Measurements from ENCODE around the gene PLA2G6. TPM values are rescaled to one million over a fixed set of nuclear protein-coding genes. Genes with fewer than 3 reads are reported as not detected.

Gene PLA2G6
- total RNA-seq, 1 donor from 2014 or later, result 22.5 TPM

DNA sequence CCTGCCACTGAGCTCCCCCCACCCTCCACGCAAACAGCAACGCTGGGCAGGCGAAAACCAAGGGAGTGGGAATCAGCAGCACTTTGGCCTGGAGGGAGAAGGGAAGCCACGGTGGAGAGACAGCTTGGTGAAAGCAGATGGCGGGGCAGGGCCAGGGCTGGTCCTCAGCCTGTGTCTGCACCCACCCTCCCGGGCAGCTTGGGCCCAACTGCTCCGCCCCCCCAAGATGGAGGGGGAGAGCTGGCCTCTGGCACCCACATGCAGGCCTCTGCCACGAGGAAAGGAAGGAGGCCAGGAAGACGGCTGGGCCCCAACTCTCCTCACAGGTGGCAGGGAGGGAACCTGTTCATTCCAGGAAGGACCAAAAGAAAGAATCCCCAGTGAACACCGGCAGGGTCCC is 38.0 kb upstream of the PLA2G6 start:
- peak overlapping the region; percentile 56 for H3K4me3 Mint-ChIP-seq (ENCODE audit: unreplicated experiment)
- H3K4me1 Mint-ChIP-seq (ENCODE audit: unreplicated experiment), result peaks cover 20% of the 10 kb centered on the region
- peak overlapping the region; percentile 45 for H3K27ac Mint-ChIP-seq (ENCODE audit: unreplicated experiment)
- H3K9me3 Mint-ChIP-seq (ENCODE audit: unreplicated experiment), result no peaks in the 10 kb centered on the region
- peaks cover 12% of the 10 kb centered on the region for H3K36me3 Mint-ChIP-seq (ENCODE audit: low read depth, unreplicated experiment)
- TF ChIP-seq, protein P1, sequence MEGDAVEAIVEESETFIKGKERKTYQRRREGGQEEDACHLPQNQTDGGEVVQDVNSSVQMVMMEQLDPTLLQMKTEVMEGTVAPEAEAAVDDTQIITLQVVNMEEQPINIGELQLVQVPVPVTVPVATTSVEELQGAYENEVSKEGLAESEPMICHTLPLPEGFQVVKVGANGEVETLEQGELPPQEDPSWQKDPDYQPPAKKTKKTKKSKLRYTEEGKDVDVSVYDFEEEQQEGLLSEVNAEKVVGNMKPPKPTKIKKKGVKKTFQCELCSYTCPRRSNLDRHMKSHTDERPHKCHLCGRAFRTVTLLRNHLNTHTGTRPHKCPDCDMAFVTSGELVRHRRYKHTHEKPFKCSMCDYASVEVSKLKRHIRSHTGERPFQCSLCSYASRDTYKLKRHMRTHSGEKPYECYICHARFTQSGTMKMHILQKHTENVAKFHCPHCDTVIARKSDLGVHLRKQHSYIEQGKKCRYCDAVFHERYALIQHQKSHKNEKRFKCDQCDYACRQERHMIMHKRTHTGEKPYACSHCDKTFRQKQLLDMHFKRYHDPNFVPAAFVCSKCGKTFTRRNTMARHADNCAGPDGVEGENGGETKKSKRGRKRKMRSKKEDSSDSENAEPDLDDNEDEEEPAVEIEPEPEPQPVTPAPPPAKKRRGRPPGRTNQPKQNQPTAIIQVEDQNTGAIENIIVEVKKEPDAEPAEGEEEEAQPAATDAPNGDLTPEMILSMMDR (IDR thresholded peaks at IDR 0.05; ENCODE audit: unreplicated experiment), result no peak
- no peak for DNase-seq (ENCODE audit: low spot score)
- peaks cover 22% of the 10 kb centered on the region for H3K27me3 Mint-ChIP-seq (ENCODE audit: unreplicated experiment)

DNA sequence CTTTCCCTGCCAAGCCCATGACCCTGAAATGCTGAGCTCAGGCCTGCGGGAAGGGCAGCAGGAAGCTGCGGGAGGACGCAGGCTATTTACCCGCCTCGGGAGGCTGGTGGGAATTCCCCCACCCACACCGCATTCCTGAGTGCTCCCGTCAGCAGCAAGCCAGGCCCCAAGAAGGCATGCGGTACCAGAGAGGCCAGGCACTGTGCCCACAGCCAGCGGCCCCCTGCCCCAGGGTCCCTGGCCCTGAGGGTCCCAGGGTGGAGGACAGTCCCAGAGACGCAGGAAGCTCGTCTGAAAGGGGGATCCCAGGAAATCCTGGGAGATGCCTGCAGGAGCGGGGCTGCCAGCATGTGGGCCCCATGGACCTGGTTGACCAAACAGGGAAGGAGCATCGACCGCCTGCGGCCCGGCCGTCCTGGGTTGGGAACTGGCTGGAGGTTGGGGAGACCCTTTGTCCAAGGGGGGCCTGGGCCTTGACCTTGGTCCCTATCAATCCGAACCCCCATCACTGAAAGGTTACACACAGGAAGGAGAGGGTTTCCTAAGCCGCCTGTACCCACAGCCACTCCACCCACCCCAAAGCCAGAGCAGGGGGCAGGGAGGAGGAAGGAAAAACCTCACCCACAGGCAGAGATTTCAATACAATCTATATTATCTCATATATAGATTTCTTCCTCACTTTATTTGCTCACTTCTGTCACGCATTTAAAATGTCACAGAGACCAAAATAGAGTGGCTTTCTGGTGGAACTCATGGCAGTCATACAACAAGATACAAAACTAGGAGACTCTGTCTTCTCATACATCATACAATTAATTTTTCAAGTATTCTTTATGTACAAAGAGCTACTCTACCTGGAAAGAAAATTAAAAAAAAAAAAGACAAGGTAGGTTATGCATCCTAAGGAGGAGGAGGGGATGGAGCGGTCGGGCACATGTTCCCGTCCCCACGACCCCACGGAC is 37.3 kb upstream of the PLA2G6 start:
- peak; percentile 63 for DNase-seq (ENCODE audit: low spot score)
- H3K9me3 Mint-ChIP-seq (ENCODE audit: unreplicated experiment), result no peaks in the 10 kb centered on the region
- peaks cover 23% of the 10 kb centered on the region for H3K27me3 Mint-ChIP-seq (ENCODE audit: unreplicated experiment)
- peak overlapping the region; percentile 84 for H3K27ac Mint-ChIP-seq (ENCODE audit: unreplicated experiment)
- H3K4me1 Mint-ChIP-seq (ENCODE audit: unreplicated experiment), result peaks cover 20% of the 10 kb centered on the region
- TF ChIP-seq, protein P1 (IDR thresholded peaks at IDR 0.05; ENCODE audit: unreplicated experiment), result no peak
- peaks cover 12% of the 10 kb centered on the region for H3K36me3 Mint-ChIP-seq (ENCODE audit: low read depth, unreplicated experiment)
- peak overlapping the region; percentile 56 for H3K4me3 Mint-ChIP-seq (ENCODE audit: unreplicated experiment)

DNA sequence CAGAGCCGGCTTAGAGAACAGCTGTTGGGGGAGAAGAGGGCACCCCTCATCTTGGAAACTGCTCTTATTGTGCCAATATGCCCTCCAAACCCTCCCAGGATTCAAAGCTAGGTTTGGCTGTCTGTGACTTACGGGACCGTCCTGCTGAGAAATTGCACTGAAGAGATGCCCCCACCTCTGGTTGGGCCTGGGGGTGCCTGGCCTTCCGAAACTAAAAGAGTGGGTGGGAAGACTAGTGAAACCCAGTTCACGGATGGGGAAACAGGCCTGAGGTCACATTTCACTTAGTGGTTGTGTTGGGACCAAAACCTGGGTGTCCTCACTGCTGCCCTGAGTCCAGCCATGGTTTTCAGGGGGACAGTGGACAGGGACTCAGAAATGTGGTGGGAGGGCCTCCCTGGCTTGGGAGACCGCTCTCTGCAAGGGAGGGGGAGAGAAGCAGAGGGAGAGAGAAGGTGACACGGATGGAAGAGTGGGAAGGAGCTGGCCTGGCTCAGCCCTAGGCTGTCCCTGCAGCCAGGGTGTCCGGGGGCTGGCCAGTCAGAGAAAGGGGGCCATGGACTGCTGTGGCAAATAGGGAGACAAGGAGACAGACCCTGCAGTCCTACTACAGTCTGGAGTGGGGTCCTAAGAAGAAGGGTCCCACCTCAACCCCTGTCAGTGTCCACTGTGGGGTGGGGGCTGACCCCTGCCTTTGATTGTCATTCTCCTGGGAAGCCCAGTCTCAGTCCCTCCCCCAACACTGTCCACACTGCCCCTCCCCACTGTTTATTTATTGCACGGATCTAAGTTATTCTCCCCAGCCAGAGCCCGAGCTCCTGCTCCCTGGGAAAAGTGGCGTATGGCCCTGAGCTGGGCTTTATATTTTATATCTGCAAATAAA is 33.8 kb upstream of the PLA2G6 start:
- no peak overlapping the region for H3K4me3 Mint-ChIP-seq (ENCODE audit: unreplicated experiment)

DNA sequence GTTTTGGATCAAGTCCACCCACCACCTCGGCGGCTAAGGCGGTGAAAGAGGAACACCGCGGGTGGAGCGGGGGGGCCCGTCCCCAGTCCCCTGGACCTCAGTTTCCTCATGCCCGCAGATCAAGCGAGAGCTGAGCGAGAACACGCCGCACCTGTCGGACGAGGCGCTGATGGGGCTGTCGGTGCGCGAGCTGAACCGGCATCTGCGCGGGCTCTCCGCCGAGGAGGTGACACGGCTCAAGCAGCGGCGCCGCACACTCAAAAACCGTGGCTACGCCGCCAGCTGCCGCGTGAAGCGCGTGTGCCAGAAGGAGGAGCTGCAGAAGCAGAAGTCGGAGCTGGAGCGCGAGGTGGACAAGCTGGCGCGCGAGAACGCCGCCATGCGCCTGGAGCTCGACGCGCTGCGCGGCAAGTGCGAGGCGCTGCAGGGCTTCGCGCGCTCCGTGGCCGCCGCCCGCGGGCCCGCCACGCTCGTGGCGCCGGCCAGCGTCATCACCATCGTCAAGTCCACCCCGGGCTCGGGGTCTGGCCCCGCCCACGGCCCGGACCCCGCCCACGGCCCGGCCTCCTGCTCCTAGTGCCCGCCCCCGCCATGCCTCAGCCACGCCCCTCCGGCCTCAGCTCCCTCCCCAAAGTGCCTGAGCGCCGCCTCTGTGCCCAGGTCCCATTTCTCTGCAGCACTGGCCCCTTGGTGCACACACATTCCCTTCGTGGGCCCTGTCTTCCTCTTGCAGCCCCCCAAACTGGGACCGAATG is 32.8 kb upstream of the PLA2G6 start:
- Mint-ChIP-seq H3K27me3 (ENCODE audit: unreplicated experiment) (peaks cover 28% of the 10 kb centered on the region), H3K36me3 (ENCODE audit: low read depth, unreplicated experiment) (peaks cover 15% of the 10 kb centered on the region), H3K9me3 (ENCODE audit: unreplicated experiment) (no peaks in the 10 kb centered on the region), H3K27ac (ENCODE audit: unreplicated experiment) (no peak overlapping the region), H3K4me3 (ENCODE audit: unreplicated experiment) (no peak overlapping the region), H3K4me1 (ENCODE audit: unreplicated experiment) (peaks cover 16% of the 10 kb centered on the region)
- DNase-seq (ENCODE audit: low spot score), result peak; percentile 75
- TF ChIP-seq, protein P1 (IDR thresholded peaks at IDR 0.05; ENCODE audit: unreplicated experiment), result no peak

More for the DNA sequence above, 33.8 kb upstream of the PLA2G6 start:
- peak overlapping the region; percentile 5 for H3K27ac Mint-ChIP-seq (ENCODE audit: unreplicated experiment)
- H3K4me1 Mint-ChIP-seq (ENCODE audit: unreplicated experiment), result peaks cover 14% of the 10 kb centered on the region
- H3K27me3 Mint-ChIP-seq (ENCODE audit: unreplicated experiment), result peaks cover 26% of the 10 kb centered on the region
- no peaks in the 10 kb centered on the region for H3K9me3 Mint-ChIP-seq (ENCODE audit: unreplicated experiment)
- peaks cover 12% of the 10 kb centered on the region for H3K36me3 Mint-ChIP-seq (ENCODE audit: low read depth, unreplicated experiment)
- TF ChIP-seq, protein P1 (IDR thresholded peaks at IDR 0.05; ENCODE audit: unreplicated experiment), result no peak
- DNase-seq (ENCODE audit: low spot score), result no peak
